ENCODE results near the gene MBD3L4.
"Not testable (repeated sequence)": the region's sequence is repeated elsewhere in the genome, so short reads cannot be mapped to it uniquely, and the experiment has no call there.

DNA sequence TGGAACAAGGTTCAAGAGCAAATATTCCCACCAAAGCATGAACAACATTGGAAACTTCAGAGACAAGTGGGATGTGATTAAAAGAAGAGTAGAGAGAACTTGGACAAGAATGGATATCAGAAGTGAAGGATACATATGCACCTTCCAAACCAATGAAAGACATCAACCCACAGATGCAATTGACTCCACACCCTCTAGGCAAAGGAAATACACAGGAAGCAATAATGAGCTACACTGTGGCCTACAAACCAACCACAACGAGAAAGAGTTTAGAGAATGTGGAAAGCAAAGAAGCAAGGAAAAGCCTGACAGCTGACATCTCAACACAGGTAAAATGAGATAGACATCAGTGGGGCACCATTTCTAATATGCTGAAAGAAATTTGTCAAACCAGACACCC lies 11.2 kb downstream of the MBD3L4 start:
- TF ChIP-seq CTCF, EP300, POLR2A (IDR thresholded peaks at IDR 0.05): not testable (repeated sequence)
